ENCODE results near the gene SBF2. TPM values are rescaled to one million over a fixed set of nuclear protein-coding genes. Genes with fewer than 3 reads are reported as not detected.

Gene SBF2
- total RNA-seq, 4 donors from 2014 or later = 53.8 to 125 (median 76.4) TPM

DNA sequence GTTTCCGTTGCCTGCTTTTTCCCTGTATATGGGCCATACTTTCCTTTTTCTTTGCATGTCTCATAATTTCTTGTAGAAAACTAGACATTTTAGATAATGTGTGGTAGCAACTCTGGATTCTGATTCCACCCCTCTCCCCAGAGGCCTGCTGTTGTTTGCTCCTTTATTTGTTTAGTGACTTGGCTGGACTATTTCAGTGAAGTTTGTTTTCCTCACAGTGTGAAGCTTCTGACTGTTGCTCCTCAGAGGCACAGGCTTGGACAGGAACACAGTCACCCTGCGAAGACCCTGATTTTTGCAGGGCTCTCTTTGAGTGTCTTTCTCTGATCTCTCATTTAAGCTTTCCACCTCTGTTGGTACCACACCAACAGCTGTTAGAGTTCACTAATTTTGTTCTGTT lies 557.7 kb downstream of the SBF2 start:
- DNase-seq (ENCODE audit: low spot score) (no peak), ATAC-seq (ENCODE audit: low FRiP score) (no peak)
- TF ChIP-seq, protein P1, sequence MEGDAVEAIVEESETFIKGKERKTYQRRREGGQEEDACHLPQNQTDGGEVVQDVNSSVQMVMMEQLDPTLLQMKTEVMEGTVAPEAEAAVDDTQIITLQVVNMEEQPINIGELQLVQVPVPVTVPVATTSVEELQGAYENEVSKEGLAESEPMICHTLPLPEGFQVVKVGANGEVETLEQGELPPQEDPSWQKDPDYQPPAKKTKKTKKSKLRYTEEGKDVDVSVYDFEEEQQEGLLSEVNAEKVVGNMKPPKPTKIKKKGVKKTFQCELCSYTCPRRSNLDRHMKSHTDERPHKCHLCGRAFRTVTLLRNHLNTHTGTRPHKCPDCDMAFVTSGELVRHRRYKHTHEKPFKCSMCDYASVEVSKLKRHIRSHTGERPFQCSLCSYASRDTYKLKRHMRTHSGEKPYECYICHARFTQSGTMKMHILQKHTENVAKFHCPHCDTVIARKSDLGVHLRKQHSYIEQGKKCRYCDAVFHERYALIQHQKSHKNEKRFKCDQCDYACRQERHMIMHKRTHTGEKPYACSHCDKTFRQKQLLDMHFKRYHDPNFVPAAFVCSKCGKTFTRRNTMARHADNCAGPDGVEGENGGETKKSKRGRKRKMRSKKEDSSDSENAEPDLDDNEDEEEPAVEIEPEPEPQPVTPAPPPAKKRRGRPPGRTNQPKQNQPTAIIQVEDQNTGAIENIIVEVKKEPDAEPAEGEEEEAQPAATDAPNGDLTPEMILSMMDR (IDR thresholded peaks at IDR 0.05) = no peak

DNA sequence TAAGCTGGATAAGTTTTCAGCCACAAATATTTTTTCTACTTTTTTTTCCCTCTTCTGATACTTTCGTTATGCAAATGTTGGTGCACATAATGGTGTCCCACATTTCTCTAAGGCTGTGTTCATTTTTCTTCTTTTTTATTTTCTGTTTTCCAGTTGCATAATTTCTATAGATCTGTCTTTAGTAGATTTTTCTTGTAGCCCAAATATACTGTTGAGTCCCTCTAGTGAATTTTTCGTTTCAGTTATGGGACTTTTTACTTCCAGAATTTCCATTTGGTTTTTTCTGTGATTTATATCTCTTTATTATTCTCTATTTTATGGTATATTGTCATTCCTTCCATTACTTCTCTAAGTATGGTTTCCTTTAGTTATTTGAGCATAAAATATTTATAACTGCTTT lies 558.1 kb downstream of the SBF2 start:
- no peak for DNase-seq (ENCODE audit: low spot score)
- TF ChIP-seq, protein P1 (IDR thresholded peaks at IDR 0.05) = no peak
- no peak for ATAC-seq (ENCODE audit: low FRiP score)

DNA sequence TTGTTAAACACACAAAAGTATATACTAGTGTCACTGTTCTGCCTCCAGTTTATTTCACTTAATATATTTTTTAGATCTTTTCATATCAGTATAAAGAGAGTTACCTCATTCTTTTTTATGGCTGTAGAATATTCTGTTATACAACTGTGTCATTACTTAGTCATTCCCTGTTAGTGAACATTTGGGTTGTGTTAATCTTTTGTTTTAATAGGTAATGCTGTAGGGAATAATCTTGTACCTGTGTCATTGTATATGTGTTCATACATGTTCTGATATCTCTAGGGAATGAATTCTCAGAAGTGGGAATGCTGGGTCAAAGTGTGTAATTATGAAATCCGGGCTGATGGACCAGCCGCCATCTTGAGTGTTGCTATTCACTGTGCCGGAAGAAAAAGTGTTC lies 558.8 kb downstream of the SBF2 start:
- TF ChIP-seq, protein P1 (IDR thresholded peaks at IDR 0.05) = no peak
- ATAC-seq (ENCODE audit: low FRiP score) = no peak
- no peak for DNase-seq (ENCODE audit: low spot score)

DNA sequence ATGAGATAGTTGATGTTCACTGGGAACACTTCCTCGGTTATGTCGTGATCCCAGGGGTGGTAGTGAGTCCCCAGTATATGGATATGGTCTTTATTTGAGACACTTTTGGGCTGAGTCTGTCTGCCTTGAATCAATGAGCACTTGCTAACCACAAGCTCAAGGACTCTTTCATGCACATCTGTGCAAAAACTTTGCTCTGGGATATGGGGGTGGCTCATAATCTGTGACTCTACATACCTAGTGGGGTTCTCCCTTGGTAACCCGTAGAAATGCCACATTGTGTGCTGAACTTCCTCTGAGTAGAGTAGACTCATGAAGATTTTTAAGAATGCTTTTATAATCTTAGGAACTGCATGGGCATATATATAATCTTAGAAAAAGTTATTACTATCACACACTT lies 560.8 kb downstream of the SBF2 start:
- no peak for ATAC-seq (ENCODE audit: low FRiP score)
- DNase-seq (ENCODE audit: low spot score) = no peak
- TF ChIP-seq, protein P1 (IDR thresholded peaks at IDR 0.05) = no peak

DNA sequence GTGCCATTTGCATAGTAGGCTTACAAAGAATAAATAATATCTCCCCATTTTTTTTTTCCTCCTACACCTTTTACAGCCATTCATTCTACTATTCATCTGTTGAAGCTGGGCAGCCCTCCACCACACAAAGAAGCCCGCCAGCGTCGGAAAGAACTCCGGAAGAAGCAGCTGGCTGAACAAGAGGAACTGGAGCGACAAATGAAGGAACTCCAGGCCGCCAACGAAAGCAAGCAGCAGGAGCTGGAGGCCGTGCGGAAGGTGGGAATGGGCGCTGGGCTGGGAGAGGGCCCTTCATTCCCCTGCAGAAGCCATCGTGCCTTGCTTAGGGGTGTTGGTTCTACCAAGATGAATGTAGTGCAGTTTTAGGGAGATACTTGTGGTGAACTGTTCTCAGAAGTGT lies 561.6 kb downstream of the SBF2 start:
- TF ChIP-seq, protein P1 (IDR thresholded peaks at IDR 0.05) = no peak
- no peak for ATAC-seq (ENCODE audit: low FRiP score)
- no peak for DNase-seq (ENCODE audit: low spot score)

DNA sequence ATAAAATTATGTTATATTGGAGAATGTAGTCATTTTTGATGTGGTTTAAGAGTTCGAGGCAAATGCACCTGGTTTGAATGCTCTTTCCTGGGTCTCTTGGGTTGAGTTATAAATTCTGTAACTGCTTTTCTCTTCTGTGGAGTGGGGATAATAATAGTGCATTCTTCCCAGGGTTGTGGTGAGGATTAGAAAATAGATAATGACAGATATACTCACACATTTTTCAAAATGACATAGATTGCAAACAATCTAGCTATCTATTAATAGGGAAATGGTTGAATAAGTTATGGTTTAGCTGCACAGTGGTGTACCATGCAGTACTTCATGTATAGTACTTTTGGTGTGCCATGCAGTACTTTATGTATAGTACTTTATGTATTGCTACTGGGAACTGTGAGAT lies 562.8 kb downstream of the SBF2 start:
- DNase-seq (ENCODE audit: low spot score) (no peak), ATAC-seq (ENCODE audit: low FRiP score) (no peak)
- TF ChIP-seq, protein P1 (IDR thresholded peaks at IDR 0.05) = no peak

Small RNA genes within 50 kb of the gene (small RNA-seq; reads per million reads assigned to genes)
- not detected for gene AC080023.2
- not detected for gene RNU7-28P

Other genes starting within 250 kb of the SBF2 start
- gene ADM, start 10.9 kb upstream of the SBF2 start, total RNA-seq = 1,000 to 10,000 TPM in 1 of 4 donors, 100 to 1,000 TPM in 3; 233 to 1,099 (median 623) TPM
- 10 to 100 TPM in 2 of 4 donors, 1 to 10 TPM in 2; 4.4 to 43.3 (median 9.9) TPM for gene AMPD3, start 161.0 kb upstream of the SBF2 start, total RNA-seq
- 10 to 100 TPM; 20.0 to 35.8 (median 26.5) TPM for gene RNF141, start 247.0 kb upstream of the SBF2 start, total RNA-seq